Testis (tissue), 3 donors: Measurements from ENCODE around the gene KIF3B. TPM values are rescaled to one million over a fixed set of nuclear protein-coding genes. Genes with fewer than 3 reads are reported as not detected.
"Not testable (repeated sequence)": the region's sequence is repeated elsewhere in the genome, so short reads cannot be mapped to it uniquely, and the experiment has no call there.

Source experiments
- DNase-seq: peaks from one replicate; pipeline ENCODE4 v3.0.0-alpha.2; 2019
- H3K27ac ChIP-seq, 2 donors: fragments of 200-600 bp; sonication (generic); one replicate each; pipeline ENCODE4 v1.5.1; 2019
- H3K27me3 ChIP-seq: fragments of 200-600 bp; sonication (generic); one replicate; pipeline ENCODE4 v1.5.1; 2019
- H3K36me3 ChIP-seq: fragments of 200-600 bp; sonication (generic); one replicate; pipeline ENCODE4 v1.5.1; 2017; ENCODE audit warnings: low read depth; ENCODE audit errors: missing control alignments
- H3K4me1 ChIP-seq: fragments of 200-600 bp; sonication (generic); one replicate; pipeline ENCODE4 v1.5.1; 2019
- H3K4me3 ChIP-seq, 2 donors: fragments of 200-600 bp; sonication (generic); one replicate each; pipeline ENCODE4 v1.5.1; 2017 to 2019
- H3K9me3 ChIP-seq: fragments of 200-600 bp; sonication (generic); one replicate; pipeline ENCODE4 v1.5.1; 2017
- CTCF ChIP-seq, 3 experiments: fragments of 450-650 bp in 2 of 3; fragments of 200-600 bp in 1 of 3; sonication (generic) in 1 of 3; IDR thresholded peaks; one replicate each; pipeline ENCODE4 v1.5.1; 2016 to 2019; ENCODE audit warnings: antibody characterized with exemption in 3 of 3, mild to moderate bottlenecking in 2 of 3, moderate library complexity in 1 of 3
- POLR2A ChIP-seq: fragments of 450-650 bp; IDR thresholded peaks from one replicate; pipeline ENCODE4 v1.6.1; 2017; ENCODE audit warnings: antibody characterized with exemption, mild to moderate bottlenecking, moderate library complexity
- WGBS, 2 donors: methylation state at CpG; one replicate each; pipeline ENCODE4 v1.1.5; 2018; 5-methylcytosine and 5-hydroxymethylcytosine counted together
- intact Hi-C: fragments of 100-400 bp; cut with DNase I; formaldehyde crosslinking; loops from one replicate; pipeline ENCODE4 v1.15.1; 2023; ENCODE audit warnings: low total_unique reads
- polyA plus RNA-seq: library from polyadenylated mRNA; stranded (reverse); fragments of 350-450 nt; fragmentation: Illumina TruSeq; extraction: RNeasy Lipid Tissue Mini Kit (QIAGEN cat#74804); gene quantifications from one replicate; pipeline ENCODE4 v1.2.3, GENCODE V29; 2014; ENCODE audit warnings: low read depth, low replicate concordance; ENCODE audit not compliant: insufficient read depth
- total RNA-seq, 2 donors: library from RNA; depleted of rRNA; stranded (reverse); fragments of >200 nt; gene quantifications; one replicate each; pipeline ENCODE4 v1.2.3, GENCODE V29; 2016

The KIF3B gene
- total and polyA plus RNA-seq, 3 donors from 2014 or later: 33.1 to 55.6 (median 41.2) TPM

- no peaks in the 10 kb centered on the region for H3K4me1 ChIP-seq
- no peak overlapping the region for H3K4me3 ChIP-seq
- H3K36me3 ChIP-seq: no peaks in the 10 kb centered on the region
- TF ChIP-seq CTCF (IDR thresholded peaks at IDR 0.05) (no peak), POLR2A (no peak)
- H3K9me3 ChIP-seq: no peaks in the 10 kb centered on the region
- intact Hi-C loops: no loop called here
- H3K27me3 ChIP-seq: no peaks in the 10 kb centered on the region
- DNase-seq: no peak
- no peak overlapping the region for H3K27ac ChIP-seq
- WGBS, 2 donors: 86 to 90% methylated on average over 6 of the region's 6 CpGs
These were observed 25.3 kb upstream of the KIF3B start for GRCh38 chr20:32252189-32252588.

GRCh38 chr20:32260973-32261372 is 16.5 kb upstream of the KIF3B start:
- not testable (repeated sequence) for H3K4me1 ChIP-seq
- WGBS, 2 donors: 90 to 94% methylated on average over 10 of the region's 10 CpGs

GRCh38 chr20:32261644-32262043 is 15.8 kb upstream of the KIF3B start:
- no peaks in the 10 kb centered on the region for H3K9me3 ChIP-seq
- H3K27ac ChIP-seq: no peak overlapping the region
- H3K4me1 ChIP-seq: no peaks in the 10 kb centered on the region
- DNase-seq: no peak
- TF ChIP-seq CTCF (IDR thresholded peaks at IDR 0.05) (no peak), POLR2A (no peak)
- intact Hi-C loops: no loop called here
- H3K4me3 ChIP-seq: no peak overlapping the region
- H3K36me3 ChIP-seq: no peaks in the 10 kb centered on the region
- 70 to 77% methylated on average over 2 of the region's 2 CpGs for WGBS, 2 donors
- H3K27me3 ChIP-seq: no peaks in the 10 kb centered on the region

More at GRCh38 chr20:32260973-32261372, 16.5 kb upstream of the KIF3B start:
- H3K27ac ChIP-seq, H3K4me3 ChIP-seq, DNase-seq, intact Hi-C loops, H3K36me3 ChIP-seq, H3K9me3 ChIP-seq, H3K27me3 ChIP-seq: not testable (repeated sequence)

GRCh38 chr20:32263398-32263954 is 14.0 kb upstream of the KIF3B start:
- Histone ChIP-seq H3K4me3 (no peak overlapping the region), H3K27ac (no peak overlapping the region), H3K9me3 (no peaks in the 10 kb centered on the region), H3K36me3 (no peaks in the 10 kb centered on the region), H3K4me1 (no peaks in the 10 kb centered on the region), H3K27me3 (no peaks in the 10 kb centered on the region)
- intact Hi-C loops: no loop called here
- no peak for TF ChIP-seq POLR2A
- TF ChIP-seq CTCF (IDR thresholded peaks at IDR 0.05): no peak
- no peak for DNase-seq
- WGBS, 2 donors: 74 to 82% methylated on average over 7 of the region's 7 CpGs

GRCh38 chr20:32271620-32272019 is 5.8 kb upstream of the KIF3B start:
- H3K4me1 ChIP-seq: no peaks in the 10 kb centered on the region
- no peak overlapping the region for H3K4me3 ChIP-seq
- H3K9me3 ChIP-seq: no peaks in the 10 kb centered on the region
- TF ChIP-seq CTCF (IDR thresholded peaks at IDR 0.05) (no peak), POLR2A (no peak)
- no peak for DNase-seq
- H3K27ac ChIP-seq: no peak overlapping the region
- no peaks in the 10 kb centered on the region for H3K27me3 ChIP-seq
- H3K36me3 ChIP-seq: no peaks in the 10 kb centered on the region
- 69 to 75% methylated on average over 5 of the region's 5 CpGs for WGBS, 2 donors
- intact Hi-C loops: no loop called here
